Bronchial epithelial cell (primary cell): ENCODE data around the gene VAV3. TPM values are rescaled to one million over a fixed set of nuclear protein-coding genes. Genes with fewer than 3 reads are reported as not detected.
A peak's percentile ranks its signal among the peaks of the same experiment; 100 is the strongest.

Experiments used
- DNase-seq: peaks from one replicate; pipeline ENCODE4 v3.0.0-alpha.2; 2010; ENCODE audit warnings: low read depth
- FAIRE-seq: peaks from 2 replicates; lab custom pipeline; 2011; peaks lifted over from hg19 to GRCh38; lab: Jason Lieb, UNC
- H3K27me3 ChIP-seq: 2 replicates; pipeline ENCODE4 v1.5.1; 2011; ENCODE audit warnings: low read length; ENCODE audit not compliant: control insufficient read depth, insufficient read depth
- H3K36me3 ChIP-seq: 2 replicates; pipeline ENCODE4 v1.5.1; 2011; ENCODE audit warnings: low read length; ENCODE audit not compliant: control insufficient read depth, insufficient read depth
- H3K4me3 ChIP-seq: 2 replicates; pipeline ENCODE4 v1.5.1; 2011; ENCODE audit warnings: mild to moderate bottlenecking, low read depth, low read length, control low read depth
- CTCF ChIP-seq: IDR thresholded peaks from 2 replicates; pipeline ENCODE4 v1.5.1; 2011; ENCODE audit warnings: mild to moderate bottlenecking, moderate library complexity, low read length, control low read depth, inconsistent platforms; ENCODE audit not compliant: insufficient read depth, severe bottlenecking
- total RNA-seq: library from RNA; depleted of rRNA; stranded (reverse); fragments of >200 nt; gene quantifications from 2 replicates; pipeline ENCODE4 v1.2.1, GENCODE V29; 2014

VAV3 gene
- total RNA-seq, 1 donor from 2014 or later: 10.5 TPM

- no peaks in the 10 kb centered on the region for H3K27me3 ChIP-seq
- no peaks in the 10 kb centered on the region for H3K36me3 ChIP-seq
- no peak for TF ChIP-seq CTCF
- DNase-seq: no peak
- no peak for FAIRE-seq
- H3K4me3 ChIP-seq: no peak overlapping the region
These were observed 331.4 kb downstream of the VAV3 start for GRCh38 chr1:107633596-107633995.

- TF ChIP-seq CTCF: no peak
- no peak for DNase-seq
- FAIRE-seq: no peak
- Histone ChIP-seq H3K27me3 (no peaks in the 10 kb centered on the region), H3K4me3 (no peak overlapping the region), H3K36me3 (no peaks in the 10 kb centered on the region)
These were observed 338.7 kb downstream of the VAV3 start for GRCh38 chr1:107626073-107626796.

- H3K36me3 ChIP-seq: no peaks in the 10 kb centered on the region
- DNase-seq (no peak), FAIRE-seq (no peak)
- no peak for TF ChIP-seq CTCF
- H3K4me3 ChIP-seq: no peak overlapping the region
- no peaks in the 10 kb centered on the region for H3K27me3 ChIP-seq
These were observed 339.5 kb downstream of the VAV3 start for GRCh38 chr1:107625405-107626029.

- Histone ChIP-seq H3K36me3 (no peaks in the 10 kb centered on the region), H3K4me3 (no peak overlapping the region), H3K27me3 (no peaks in the 10 kb centered on the region)
- DNase-seq: peak; percentile 26
- no peak for FAIRE-seq
- TF ChIP-seq CTCF: no peak
These were observed 341.5 kb downstream of the VAV3 start for GRCh38 chr1:107623431-107623830.

- H3K27me3 ChIP-seq: no peaks in the 10 kb centered on the region
- DNase-seq: peak; percentile 29
These were observed 342.0 kb downstream of the VAV3 start for GRCh38 chr1:107622966-107623365.

More at GRCh38 chr1:107622966-107623365, 342.0 kb downstream of the VAV3 start:
- H3K36me3 ChIP-seq: no peaks in the 10 kb centered on the region
- FAIRE-seq: no peak
- TF ChIP-seq CTCF: no peak
- no peak overlapping the region for H3K4me3 ChIP-seq
